PC-9 (cell line): ENCODE measurements around the gene ATP7B. TPM values are rescaled to one million over a fixed set of nuclear protein-coding genes. Genes with fewer than 3 reads are reported as not detected.

ENCODE experiments used
- BruUV-seq: library from RNA; stranded (reverse); fragments of 400-500 nt; replicated peaks from 2 replicates; lab custom pipeline; 2021; lab: Mats Ljungman, UMichigan
- CTCF ChIA-PET: fragments of 300-600 bp; sonication (Branson Sonifier 250); formaldehyde crosslinking; loops from one replicate; lab custom pipeline; 2022; ENCODE audit warnings: antibody characterized with exemption; lab: Charles Lee
- POLR2A ChIA-PET: fragments of 300-600 bp; sonication (Branson Sonifier 250); formaldehyde crosslinking; loops from one replicate; lab custom pipeline; 2022; ENCODE audit warnings: antibody characterized with exemption; ENCODE audit not compliant: unreplicated experiment; lab: Charles Lee
- DNase-seq, 2 experiments: peaks; one replicate each; pipeline versions ENCODE4 v3.0.0 to v3.0.0-alpha.2; 2015 to 2022; ENCODE audit warnings: mixed read lengths in 1 of 2
- H2AFZ ChIP-seq: fragments of 200-600 bp; sonication (generic); 2 replicates; pipeline ENCODE4 v1.8.1; 2017; ENCODE audit warnings: antibody characterized with exemption
- H3F3A ChIP-seq: fragments of 200-600 bp; sonication (generic); 2 replicates; pipeline ENCODE4 v1.8.1; 2017; ENCODE audit warnings: antibody characterized with exemption, mild to moderate bottlenecking, low read depth; ENCODE audit not compliant: insufficient read depth
- H3K27ac ChIP-seq: fragments of 200-600 bp; sonication (generic); 2 replicates; pipeline ENCODE4 v1.6.1; 2016; ENCODE audit warnings: mixed run types
- H3K27me3 ChIP-seq: fragments of 200-600 bp; sonication (generic); 2 replicates; pipeline ENCODE4 v1.6.1; 2016; ENCODE audit warnings: low read depth, mixed run types; ENCODE audit not compliant: insufficient read depth
- H3K36me3 ChIP-seq: fragments of 200-600 bp; sonication (generic); 2 replicates; pipeline ENCODE4 v1.6.1; 2016; ENCODE audit warnings: low read depth, mixed run types
- H3K4me1 ChIP-seq: fragments of 200-600 bp; sonication (generic); replicated peaks from 2 replicates; pipeline ENCODE4 v1.6.1; 2016; ENCODE audit warnings: mixed run types; ENCODE audit not compliant: insufficient read depth
- H3K4me2 ChIP-seq: fragments of 200-600 bp; sonication (generic); 2 replicates; pipeline ENCODE4 v1.6.1; 2017; ENCODE audit warnings: mixed run types
- H3K4me3 ChIP-seq: fragments of 200-600 bp; sonication (generic); 2 replicates; pipeline ENCODE4 v1.6.1; 2016; ENCODE audit warnings: mixed run types
- H3K79me2 ChIP-seq: fragments of 200-600 bp; sonication (generic); 2 replicates; pipeline ENCODE4 v1.6.1; 2017; ENCODE audit warnings: low read depth, mixed run types
- H3K9me2 ChIP-seq: fragments of 200-600 bp; sonication (generic); 2 replicates; pipeline ENCODE4 v1.8.1; 2017; ENCODE audit warnings: mild to moderate bottlenecking; ENCODE audit not compliant: insufficient read depth
- H3K9me3 ChIP-seq: fragments of 200-600 bp; sonication (generic); 2 replicates; pipeline ENCODE4 v1.8.1; 2016; ENCODE audit warnings: low read depth; ENCODE audit not compliant: insufficient read depth
- H4K20me1 ChIP-seq: fragments of 200-600 bp; sonication (generic); 2 replicates; pipeline ENCODE4 v1.8.1; 2017; ENCODE audit not compliant: insufficient read depth
- EZH2 ChIP-seq: fragments of 200-600 bp; sonication (generic); IDR thresholded peaks from 2 replicates; pipeline ENCODE4 v1.8.0; 2017; ENCODE audit warnings: antibody characterized with exemption, low read depth
- intact Hi-C: fragments of 100-400 bp; cut with micrococcal nuclease; formaldehyde crosslinking; loops from one replicate; pipeline ENCODE4 v1.10.0; 2022; ENCODE audit not compliant: unreplicated experiment
- total RNA-seq: library from RNA; stranded (reverse); gene quantifications from 2 replicates; pipeline ENCODE4 v1.2.3, GENCODE V29; 2021
- TF ChIP-seq, protein P1 (sequence below): fragments of 200-600 bp; sonication (generic); conservative IDR thresholded peaks from 2 replicates; pipeline ENCODE4 v1.6.1; 2017; ENCODE audit warnings: mixed run types, antibody characterized with exemption, mild to moderate bottlenecking, moderate library complexity

ATP7B gene
- total RNA-seq, 1 experiment from 2014 or later = 1.2 TPM

DNA sequence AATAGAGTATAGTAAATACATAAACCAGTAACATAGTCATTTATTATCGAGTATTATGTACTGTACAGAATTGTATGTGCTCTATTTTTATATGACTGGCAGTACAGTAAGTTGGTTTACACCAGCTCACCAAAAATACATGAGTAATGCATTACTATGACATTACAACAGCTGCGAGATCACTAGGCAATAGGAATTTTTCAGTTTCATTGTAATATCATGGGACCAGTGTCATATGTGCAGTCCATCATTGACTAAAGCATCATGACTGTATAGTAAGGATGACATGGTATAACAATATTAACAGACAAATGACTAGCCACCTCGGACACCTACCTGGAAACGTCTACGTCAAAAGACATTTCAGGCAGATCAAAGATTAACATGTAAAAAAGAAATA, 33.6 kb downstream of the ATP7B start:
- Histone ChIP-seq H2AFZ (no peak overlapping the region), H3K4me2 (no peak overlapping the region), H3K27ac (no peak overlapping the region), H4K20me1 (no peaks in the 10 kb centered on the region), H3K4me1 (no peaks in the 10 kb centered on the region), H3K79me2 (no peaks in the 10 kb centered on the region), H3F3A (no peaks in the 10 kb centered on the region), H3K9me2 (no peaks in the 10 kb centered on the region), H3K4me3 (no peak overlapping the region), H3K9me3 (no peaks in the 10 kb centered on the region), H3K27me3 (no peaks in the 10 kb centered on the region), H3K36me3 (no peaks in the 10 kb centered on the region)
- intact Hi-C loops = no loop called here
- TF ChIP-seq EZH2 = no peak
- TF ChIP-seq, protein P1, sequence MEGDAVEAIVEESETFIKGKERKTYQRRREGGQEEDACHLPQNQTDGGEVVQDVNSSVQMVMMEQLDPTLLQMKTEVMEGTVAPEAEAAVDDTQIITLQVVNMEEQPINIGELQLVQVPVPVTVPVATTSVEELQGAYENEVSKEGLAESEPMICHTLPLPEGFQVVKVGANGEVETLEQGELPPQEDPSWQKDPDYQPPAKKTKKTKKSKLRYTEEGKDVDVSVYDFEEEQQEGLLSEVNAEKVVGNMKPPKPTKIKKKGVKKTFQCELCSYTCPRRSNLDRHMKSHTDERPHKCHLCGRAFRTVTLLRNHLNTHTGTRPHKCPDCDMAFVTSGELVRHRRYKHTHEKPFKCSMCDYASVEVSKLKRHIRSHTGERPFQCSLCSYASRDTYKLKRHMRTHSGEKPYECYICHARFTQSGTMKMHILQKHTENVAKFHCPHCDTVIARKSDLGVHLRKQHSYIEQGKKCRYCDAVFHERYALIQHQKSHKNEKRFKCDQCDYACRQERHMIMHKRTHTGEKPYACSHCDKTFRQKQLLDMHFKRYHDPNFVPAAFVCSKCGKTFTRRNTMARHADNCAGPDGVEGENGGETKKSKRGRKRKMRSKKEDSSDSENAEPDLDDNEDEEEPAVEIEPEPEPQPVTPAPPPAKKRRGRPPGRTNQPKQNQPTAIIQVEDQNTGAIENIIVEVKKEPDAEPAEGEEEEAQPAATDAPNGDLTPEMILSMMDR = no peak
- BruUV-seq = no TSS peak
- ChIA-PET POLR2A (no interaction called here), CTCF (no interaction called here)
- no peak for DNase-seq

DNA sequence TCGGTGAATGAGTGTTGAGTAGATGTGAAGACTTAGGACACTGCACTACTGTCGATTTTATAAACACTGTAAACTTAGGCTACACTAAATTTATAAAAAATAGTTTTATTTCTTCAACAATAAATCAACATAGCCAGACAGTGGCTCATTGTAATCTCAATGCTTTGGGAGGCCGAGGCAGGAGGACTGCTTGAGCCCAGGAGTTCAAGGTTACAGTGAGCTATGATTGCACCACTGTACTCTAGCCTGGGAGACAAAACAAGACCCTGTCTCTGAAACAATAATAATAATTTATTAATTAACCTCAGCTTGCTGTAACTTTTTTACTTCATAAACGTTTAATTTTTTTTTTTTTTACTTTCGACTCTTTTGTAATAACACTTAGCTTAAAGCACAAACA, 34.4 kb downstream of the ATP7B start:
- ChIA-PET POLR2A (no interaction called here), CTCF (no interaction called here)
- H3K36me3 ChIP-seq = no peaks in the 10 kb centered on the region
- intact Hi-C loops = no loop called here
- no TSS peak for BruUV-seq
- no peaks in the 10 kb centered on the region for H3K27me3 ChIP-seq
- H3K4me2 ChIP-seq = no peak overlapping the region
- TF ChIP-seq EZH2 = no peak
- TF ChIP-seq, protein P1 = no peak
- H2AFZ ChIP-seq = no peak overlapping the region
- H3F3A ChIP-seq = no peaks in the 10 kb centered on the region
- H4K20me1 ChIP-seq = no peaks in the 10 kb centered on the region
- H3K79me2 ChIP-seq = no peaks in the 10 kb centered on the region
- no peak overlapping the region for H3K4me3 ChIP-seq
- H3K27ac ChIP-seq = no peak overlapping the region
- DNase-seq = no peak
- H3K9me3 ChIP-seq = no peaks in the 10 kb centered on the region
- H3K4me1 ChIP-seq = no peaks in the 10 kb centered on the region
- no peaks in the 10 kb centered on the region for H3K9me2 ChIP-seq

DNA sequence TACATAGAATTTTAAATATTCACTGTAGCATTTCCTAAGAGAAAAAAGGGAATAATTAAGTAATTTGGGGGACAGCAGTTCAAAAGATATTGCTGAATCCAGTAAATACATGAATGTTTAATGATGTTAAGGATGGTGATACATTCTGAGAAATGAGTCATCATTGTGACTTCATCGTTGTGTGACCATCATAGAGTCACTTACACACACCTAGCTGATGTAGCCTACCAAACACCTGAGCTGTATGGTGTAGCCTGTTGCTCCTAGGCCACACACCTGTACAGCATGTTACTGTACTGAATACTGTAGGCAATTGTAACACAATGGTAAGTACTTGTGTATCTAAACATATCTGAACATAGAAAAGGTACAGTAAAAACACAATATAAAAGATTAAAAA, 34.8 kb downstream of the ATP7B start:
- no peaks in the 10 kb centered on the region for H3K79me2 ChIP-seq
- ChIA-PET POLR2A (no interaction called here), CTCF (no interaction called here)
- H3K4me3 ChIP-seq = no peak overlapping the region
- no peaks in the 10 kb centered on the region for H3F3A ChIP-seq
- H3K4me1 ChIP-seq = no peaks in the 10 kb centered on the region
- no peak overlapping the region for H3K27ac ChIP-seq
- intact Hi-C loops = no loop called here
- no peak for TF ChIP-seq EZH2
- TF ChIP-seq, protein P1 = no peak
- no TSS peak for BruUV-seq
- no peaks in the 10 kb centered on the region for H4K20me1 ChIP-seq
- H3K9me2 ChIP-seq = no peaks in the 10 kb centered on the region
- no peak overlapping the region for H2AFZ ChIP-seq
- H3K36me3 ChIP-seq = no peaks in the 10 kb centered on the region
- H3K27me3 ChIP-seq = no peaks in the 10 kb centered on the region
- no peak for DNase-seq
- no peaks in the 10 kb centered on the region for H3K9me3 ChIP-seq
- no peak overlapping the region for H3K4me2 ChIP-seq
